GM12878 (cell line): ENCODE data around the gene VIPR2. TPM values are rescaled to one million over a fixed set of nuclear protein-coding genes. Genes with fewer than 3 reads are reported as not detected.

ENCODE experiments used
- ATAC-seq: fragments of 200-7000 bp; cut with Tn5 transposase; 3 replicates; pipeline ENCODE4 v1.9.1; 2020; ENCODE audit warnings: mild to moderate bottlenecking, moderate library complexity
- BruUV-seq: library from RNA; stranded (reverse); fragments of 400-500 nt; replicated peaks from 2 replicates; lab custom pipeline; 2021; lab: Mats Ljungman, UMichigan
- CTCF ChIA-PET: fragments of 300-600 bp; sonication (Branson Sonifier 250); formaldehyde crosslinking; extraction: SDS; loops from one replicate; lab custom pipeline; 2021; ENCODE audit warnings: inconsistent platforms; lab: Yijun Ruan, JAX
- POLR2A ChIA-PET: fragments of 350-600 bp; formaldehyde crosslinking; extraction: SDS; loops from one replicate; lab custom pipeline; 2021; ENCODE audit warnings: inconsistent platforms; lab: Charles Lee
- RAD21 ChIA-PET: fragments of 300-600 bp; sonication (Branson Sonifier 250); formaldehyde crosslinking; loops from one replicate; lab custom pipeline; 2023; ENCODE audit warnings: antibody characterized with exemption; ENCODE audit not compliant: unreplicated experiment; lab: Charles Lee
- SMC1A ChIA-PET: fragments of 300-600 bp; sonication (Branson Sonifier 250); formaldehyde crosslinking; loops from one replicate; lab custom pipeline; 2023; ENCODE audit not compliant: unreplicated experiment, uncharacterized antibody; lab: Charles Lee
- DNase-seq: peaks from one replicate; pipeline ENCODE4 v3.0.0-alpha.2; 2011; ENCODE audit warnings: low read depth, low spot score
- FAIRE-seq: peaks from 3 replicates; lab custom pipeline; 2011; peaks lifted over from hg19 to GRCh38; lab: Jason Lieb, UNC
- H2AFZ ChIP-seq: 2 replicates; pipeline ENCODE4 v1.6.0; 2011; ENCODE audit warnings: low read depth, low read length, control low read depth; ENCODE audit not compliant: control insufficient read depth
- H3K27ac ChIP-seq: 2 replicates; pipeline ENCODE4 v1.5.1; 2011; ENCODE audit warnings: control low read depth; ENCODE audit not compliant: control insufficient read depth, insufficient read depth
- H3K27me3 ChIP-seq, 2 experiments: replicated peaks in 1 of 2; 2 replicates each; pipeline versions ENCODE4 v1.6.0 to v1.6.1; 2011; ENCODE audit warnings: low read length in 1 of 2; ENCODE audit not compliant: control insufficient read depth in 2 of 2, insufficient read depth in 2 of 2
- H3K36me3 ChIP-seq, 2 experiments: 2 replicates each; pipeline ENCODE4 v1.5.1; 2011; ENCODE audit warnings: low read length in 1 of 2; ENCODE audit not compliant: control insufficient read depth in 2 of 2, insufficient read depth in 2 of 2
- H3K4me1 ChIP-seq: 2 replicates; pipeline ENCODE4 v1.6.1; 2011; ENCODE audit warnings: mild to moderate bottlenecking, low read length, moderate library complexity, mixed read lengths; ENCODE audit not compliant: control insufficient read depth, insufficient read depth
- H3K4me2 ChIP-seq: 2 replicates; pipeline ENCODE4 v1.6.0; 2011; ENCODE audit warnings: control low read depth; ENCODE audit not compliant: control insufficient read depth, insufficient read depth
- H3K4me3 ChIP-seq: fragments of 200-600 bp; sonication (generic); 2 replicates; pipeline ENCODE4 v1.5.1; 2016
- H3K79me2 ChIP-seq: 2 replicates; pipeline ENCODE4 v1.6.0; 2011; ENCODE audit warnings: low read length; ENCODE audit not compliant: control insufficient read depth, insufficient read depth
- H3K9ac ChIP-seq: 2 replicates; pipeline ENCODE4 v1.8.0; 2011; ENCODE audit warnings: low read length, control low read depth, mixed read lengths; ENCODE audit not compliant: control insufficient read depth, insufficient read depth
- H3K9me3 ChIP-seq: replicated peaks from 3 replicates; pipeline ENCODE4 v1.5.1; 2011; ENCODE audit warnings: mild to moderate bottlenecking, low read length; ENCODE audit not compliant: control insufficient read depth, insufficient read depth
- H4K20me1 ChIP-seq: 2 replicates; pipeline ENCODE4 v1.6.0; 2011; ENCODE audit not compliant: control insufficient read depth, insufficient read depth
- ATF2 ChIP-seq: IDR thresholded peaks from 2 replicates; pipeline ENCODE4 v1.6.1; 2012; ENCODE audit warnings: low read length, inconsistent platforms
- BRCA1 ChIP-seq: IDR thresholded peaks from 2 replicates; pipeline ENCODE4 v1.6.1; 2011; ENCODE audit warnings: low read depth, low read length, improper control_type of control experiment
- CHD4 ChIP-seq: fragments of 200-600 bp; sonication (generic); IDR thresholded peaks from 2 replicates; pipeline ENCODE4 v1.6.1; 2016; ENCODE audit warnings: mild to moderate bottlenecking
- ELK1 ChIP-seq: IDR thresholded peaks from 2 replicates; pipeline ENCODE4 v1.6.1; 2012; ENCODE audit warnings: low read depth, low read length, improper control_type of control experiment
- FOXK2 ChIP-seq: fragments of 450-650 bp; IDR thresholded peaks from 2 replicates; pipeline ENCODE4 v1.6.1; 2017; ENCODE audit warnings: mild to moderate bottlenecking, moderate library complexity
- NFXL1 ChIP-seq: fragments of 450-650 bp; IDR thresholded peaks from 2 replicates; pipeline ENCODE4 v1.6.1; 2017; ENCODE audit warnings: antibody characterized with exemption, mild to moderate bottlenecking, borderline replicate concordance
- NFYB ChIP-seq: IDR thresholded peaks from 2 replicates; pipeline ENCODE4 v1.6.1; 2011; ENCODE audit warnings: low read depth, mild to moderate bottlenecking, low read length, improper control_type of control experiment, moderate library complexity; ENCODE audit not compliant: insufficient read depth
- NKRF ChIP-seq: fragments of 450-650 bp; conservative IDR thresholded peaks from 2 replicates; pipeline ENCODE4 v1.6.1; 2017; ENCODE audit warnings: mild to moderate bottlenecking, moderate library complexity
- RCOR1 ChIP-seq: conservative IDR thresholded peaks from 2 replicates; pipeline ENCODE4 v1.6.1; 2012; ENCODE audit warnings: low read depth, low read length, improper control_type of control experiment
- SIN3A ChIP-seq: IDR thresholded peaks from 2 replicates; pipeline ENCODE4 v1.6.1; 2012; ENCODE audit warnings: low read depth, low read length, improper control_type of control experiment
- SMAD1 ChIP-seq: fragments of 450-650 bp; IDR thresholded peaks from 2 replicates; pipeline ENCODE4 v1.6.1; 2018; ENCODE audit warnings: mild to moderate bottlenecking, low read depth; ENCODE audit not compliant: partially characterized antibody
- SP1 ChIP-seq: IDR thresholded peaks from one replicate; pipeline ENCODE4 v1.6.1; 2011; ENCODE audit warnings: low read depth, low read length
- TBL1XR1 ChIP-seq: IDR thresholded peaks from 2 replicates; pipeline ENCODE4 v1.6.1; 2012; ENCODE audit warnings: low read depth, low read length, improper control_type of control experiment
- WRNIP1 ChIP-seq: IDR thresholded peaks from 2 replicates; pipeline ENCODE4 v1.6.1; 2011; ENCODE audit warnings: low read depth, low read length, improper control_type of control experiment, borderline replicate concordance
- ZBTB33 ChIP-seq: fragments of 450-650 bp; IDR thresholded peaks from 2 replicates; pipeline ENCODE4 v1.6.1; 2017; ENCODE audit warnings: mild to moderate bottlenecking
- ZZZ3 ChIP-seq: IDR thresholded peaks from 2 replicates; pipeline ENCODE4 v1.6.1; 2011; ENCODE audit warnings: low read depth; ENCODE audit not compliant: control insufficient read depth, insufficient read length
- WGBS: methylation state at CpG from one replicate; pipeline ENCODE4 v1.1.6; 2016; ENCODE audit warnings: low lambda C conversion rate; ENCODE audit not compliant: insufficient replicate concordance, insufficient coverage; ENCODE audit errors: missing lambda C conversion rate; 5-methylcytosine and 5-hydroxymethylcytosine counted together
- in situ Hi-C: fragments of 300-500 bp; cut with MboI; formaldehyde crosslinking; loops from 9 replicates; pipeline ENCODE4 v1.14.3; 2018; ENCODE audit warnings: mixed read lengths
- intact Hi-C: fragments of 100-400 bp; cut with micrococcal nuclease; formaldehyde crosslinking; loops from one replicate; pipeline ENCODE4 v1.14.2; 2022; ENCODE audit not compliant: unreplicated experiment
- polyA plus RNA-seq, 11 experiments: library from polyadenylated mRNA; depleted of rRNA in 4 of 11; unstranded in 6 of 11; stranded (reverse) in 5 of 11; fragments of >200 nt; fragmentation: Nextera tagmentation in 4 of 11; fragmentation: Illumina TruSeq in 1 of 11; extraction: Ambion mirVana in 4 of 11; extraction: Trizol in 1 of 11; gene quantifications; 1 replicate in 1 of 11; 2 replicates in 10 of 11; pipeline versions ENCODE4 v1.2.1 to v1.2.3, GENCODE V29; 2011 to 2016; ENCODE audit warnings: inconsistent platforms in 2 of 11, missing spikeins in 2 of 11, low read depth in 1 of 11
- total RNA-seq, 4 experiments: library from RNA; depleted of rRNA in 3 of 4; stranded (reverse); fragments of >200 nt in 3 of 4; fragmentation: Illumina TruSeq in 1 of 4; extraction: Trizol in 1 of 4; gene quantifications; 2 replicates each; pipeline versions ENCODE4 v1.2.1 to v1.2.3, GENCODE V29; 2013 to 2021
- TF ChIP-seq, protein P1 (sequence below): fragments of 450-650 bp; IDR thresholded peaks from 2 replicates; pipeline ENCODE4 v1.6.1; 2016; ENCODE audit warnings: mild to moderate bottlenecking

Gene VIPR2
- total and polyA plus RNA-seq, 10 of the 15 experiments (the other 5 are each of a cell fraction or from before 2014, with no cell fraction given): not detected

- ChIA-PET CTCF (no interaction called here), SMC1A (no interaction called here), RAD21 (no interaction called here), POLR2A (no interaction called here)
- Histone ChIP-seq H3K79me2 (no peaks in the 10 kb centered on the region), H3K4me1 (no peaks in the 10 kb centered on the region), H3K4me2 (no peak overlapping the region), H3K4me3 (no peak overlapping the region), H3K9me3 (no peaks in the 10 kb centered on the region), H4K20me1 (no peaks in the 10 kb centered on the region), H3K9ac (no peak overlapping the region), H3K36me3 (no peaks in the 10 kb centered on the region), H3K27me3 (no peaks in the 10 kb centered on the region; a peak in 1 of 4 replicates), H2AFZ (no peak overlapping the region), H3K27ac (no peak overlapping the region)
- FAIRE-seq (no peak), DNase-seq (no peak), ATAC-seq (no peak)
- BruUV-seq: no TSS peak
- in situ Hi-C loops: no loop called here
- intact Hi-C loops: no loop called here
- WGBS: 13% methylated on average over 13 of the region's 13 CpGs
- no peak for TF ChIP-seq SIN3A
- TF ChIP-seq RCOR1: no peak
- no peak for TF ChIP-seq ATF2
- no peak for TF ChIP-seq ZBTB33
- no peak for TF ChIP-seq BRCA1
- TF ChIP-seq, protein P1, sequence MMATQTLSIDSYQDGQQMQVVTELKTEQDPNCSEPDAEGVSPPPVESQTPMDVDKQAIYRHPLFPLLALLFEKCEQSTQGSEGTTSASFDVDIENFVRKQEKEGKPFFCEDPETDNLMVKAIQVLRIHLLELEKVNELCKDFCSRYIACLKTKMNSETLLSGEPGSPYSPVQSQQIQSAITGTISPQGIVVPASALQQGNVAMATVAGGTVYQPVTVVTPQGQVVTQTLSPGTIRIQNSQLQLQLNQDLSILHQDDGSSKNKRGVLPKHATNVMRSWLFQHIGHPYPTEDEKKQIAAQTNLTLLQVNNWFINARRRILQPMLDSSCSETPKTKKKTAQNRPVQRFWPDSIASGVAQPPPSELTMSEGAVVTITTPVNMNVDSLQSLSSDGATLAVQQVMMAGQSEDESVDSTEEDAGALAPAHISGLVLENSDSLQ: no peak
- no peak for TF ChIP-seq CHD4
- TF ChIP-seq ZZZ3: no peak
- TF ChIP-seq SMAD1: no peak
- TF ChIP-seq FOXK2: no peak
- no peak for TF ChIP-seq ELK1
- TF ChIP-seq TBL1XR1: no peak
- no peak for TF ChIP-seq NFXL1
- no peak for TF ChIP-seq NKRF
- no peak for TF ChIP-seq NFYB
- TF ChIP-seq WRNIP1: no peak
- no peak for TF ChIP-seq SP1
These were observed 37.3 kb downstream of the VIPR2 start for GRCh38 chr7:159107161-159107892.
